SU-DHL-6 (cell line): ENCODE data around the gene ATOSA.

Source experiments
- CTCF ChIP-seq: fragments of 200-600 bp; sonication (generic); IDR thresholded peaks from one replicate; pipeline ENCODE4 v1.5.1; 2017; ENCODE audit warnings: antibody characterized with exemption, mild to moderate bottlenecking, low read length, moderate library complexity; ENCODE audit not compliant: insufficient read depth, poor library complexity, severe bottlenecking
- EZH2phosphoT487 ChIP-seq: fragments of 200-600 bp; sonication (generic), shearing (Covaris generic); conservative IDR thresholded peaks from 2 replicates; pipeline ENCODE4 v1.6.1; 2018; ENCODE audit warnings: mild to moderate bottlenecking, antibody characterized with exemption, low read length, moderate library complexity, mixed read lengths

GRCh38 chr15:52699457-52699856 is 20.3 kb upstream of the ATOSA start:
- TF ChIP-seq CTCF (no peak), EZH2phosphoT487 (no peak)
